H9 (cell line): ENCODE measurements around the gene ATP8B4. TPM values are rescaled to one million over a fixed set of nuclear protein-coding genes. Genes with fewer than 3 reads are reported as not detected.

Experiments used
- DNase-seq: peaks from one replicate; pipeline ENCODE4 v3.0.0-alpha.2; 2017
- H2AFZ ChIP-seq: one replicate; pipeline ENCODE4 v1.6.1; 2013; ENCODE audit warnings: mild to moderate bottlenecking, low read length, control low read depth, moderate library complexity
- H2AK5ac ChIP-seq: 2 replicates; pipeline ENCODE4 v1.6.1; 2013; ENCODE audit warnings: low read length, control low read depth, mixed read lengths; ENCODE audit not compliant: insufficient read length
- H2BK120ac ChIP-seq: one replicate; pipeline ENCODE4 v1.6.1; 2013; ENCODE audit warnings: low read depth, mild to moderate bottlenecking, low read length, control low read depth, inconsistent platforms; ENCODE audit not compliant: poor library complexity, severe bottlenecking
- H2BK12ac ChIP-seq: 2 replicates; pipeline ENCODE4 v1.6.1; 2013; ENCODE audit warnings: low read length, control low read depth, mixed read lengths, low read depth; ENCODE audit not compliant: insufficient read length
- H2BK15ac ChIP-seq: 2 replicates; pipeline ENCODE4 v1.6.1; 2013; ENCODE audit warnings: low read depth, low read length, control low read depth
- H2BK20ac ChIP-seq: one replicate; pipeline ENCODE4 v1.6.1; 2013; ENCODE audit warnings: low read depth, mild to moderate bottlenecking, low read length, control low read depth, inconsistent platforms; ENCODE audit not compliant: poor library complexity, severe bottlenecking
- H2BK5ac ChIP-seq: 2 replicates; pipeline ENCODE4 v1.6.1; 2013; ENCODE audit warnings: low read length, control low read depth, mixed read lengths; ENCODE audit not compliant: insufficient read length
- H3K14ac ChIP-seq: 2 replicates; pipeline ENCODE4 v1.6.1; 2013; ENCODE audit warnings: low read length, control low read depth; ENCODE audit not compliant: insufficient read depth
- H3K18ac ChIP-seq: 2 replicates; pipeline ENCODE4 v1.6.1; 2013; ENCODE audit warnings: low read depth, mild to moderate bottlenecking, mixed read lengths, low read length, control low read depth; ENCODE audit not compliant: insufficient read length
- H3K23ac ChIP-seq: 2 replicates; pipeline ENCODE4 v1.6.1; 2013; ENCODE audit warnings: low read length, control low read depth, mixed read lengths, low read depth; ENCODE audit not compliant: insufficient read length
- H3K23me2 ChIP-seq: 2 replicates; pipeline ENCODE4 v1.6.1; 2013; ENCODE audit warnings: low read depth, mild to moderate bottlenecking, mixed read lengths, low read length, control low read depth; ENCODE audit not compliant: insufficient read length, poor library complexity, severe bottlenecking
- H3K27ac ChIP-seq: 2 replicates; pipeline ENCODE4 v1.5.1; 2013; ENCODE audit warnings: low read length, control low read depth, mixed read lengths, low read depth; ENCODE audit not compliant: insufficient read length
- H3K27me3 ChIP-seq: 2 replicates; pipeline ENCODE4 v1.6.1; 2013; ENCODE audit warnings: low read length, control low read depth, inconsistent platforms; ENCODE audit not compliant: insufficient read depth
- H3K4ac ChIP-seq: 2 replicates; pipeline ENCODE4 v1.6.1; 2013; ENCODE audit warnings: low read depth, mild to moderate bottlenecking, control low read depth, inconsistent platforms, low read length, moderate library complexity
- H3K4me1 ChIP-seq: 2 replicates; pipeline ENCODE4 v1.6.1; 2013; ENCODE audit warnings: low read length, control low read depth, inconsistent platforms; ENCODE audit not compliant: insufficient read depth
- H3K4me2 ChIP-seq: 2 replicates; pipeline ENCODE4 v1.6.1; 2013; ENCODE audit warnings: low read length, control low read depth, mixed read lengths; ENCODE audit not compliant: insufficient read length, insufficient read depth
- H3K56ac ChIP-seq: 2 replicates; pipeline ENCODE4 v1.6.1; 2013; ENCODE audit warnings: low read depth, mild to moderate bottlenecking, mixed read lengths, low read length, control low read depth; ENCODE audit not compliant: insufficient read length
- H3K79me1 ChIP-seq: 2 replicates; pipeline ENCODE4 v1.6.1; 2013; ENCODE audit warnings: low read depth, mild to moderate bottlenecking, moderate library complexity, low read length, control low read depth, inconsistent platforms; ENCODE audit not compliant: insufficient read depth, poor library complexity, severe bottlenecking
- H3K79me2 ChIP-seq: 2 replicates; pipeline ENCODE4 v1.6.1; 2013; ENCODE audit warnings: low read length, control low read depth, inconsistent platforms; ENCODE audit not compliant: insufficient read depth
- H3K9ac ChIP-seq: 2 replicates; pipeline ENCODE4 v1.6.1; 2013; ENCODE audit warnings: low read length, control low read depth, mixed read lengths; ENCODE audit not compliant: insufficient read length; ENCODE audit errors: extremely low read depth
- H3K9me3 ChIP-seq: one replicate; pipeline ENCODE4 v1.6.1; 2013; ENCODE audit warnings: low read depth, low read length, inconsistent platforms; ENCODE audit not compliant: control insufficient read depth
- H3T11ph ChIP-seq: one replicate; pipeline ENCODE4 v1.6.1; 2013; ENCODE audit warnings: mild to moderate bottlenecking, low read length, control low read depth, inconsistent platforms
- H4K20me1 ChIP-seq: one replicate; pipeline ENCODE4 v1.6.1; 2013; ENCODE audit not compliant: control insufficient read depth, insufficient read length, insufficient read depth
- H4K5ac ChIP-seq: 2 replicates; pipeline ENCODE4 v1.6.1; 2013; ENCODE audit warnings: low read depth, mild to moderate bottlenecking, mixed read lengths, low read length, control low read depth; ENCODE audit not compliant: insufficient read length
- H4K8ac ChIP-seq: replicated peaks from 2 replicates; pipeline ENCODE4 v1.6.1; 2013; ENCODE audit warnings: low read length, control low read depth, mixed read lengths, low read depth; ENCODE audit not compliant: insufficient read length
- H4K91ac ChIP-seq: 2 replicates; pipeline ENCODE4 v1.6.1; 2013; ENCODE audit warnings: low read depth, mild to moderate bottlenecking, moderate library complexity, mixed read lengths, low read length, control low read depth; ENCODE audit not compliant: insufficient read length
- H3K27ac Mint-ChIP-seq, 3 experiments: 2 replicates in 2 of 3; 3 replicates in 1 of 3; pipeline ENCODE4 v1.8.0; 2020 to 2021; ENCODE audit warnings: mixed read lengths in 3 of 3, mild to moderate bottlenecking in 1 of 3, moderate library complexity in 1 of 3
- H3K27me3 Mint-ChIP-seq: 2 replicates; pipeline ENCODE4 v1.8.0; 2021; ENCODE audit warnings: low read depth, mild to moderate bottlenecking, moderate library complexity, mixed read lengths
- H3K36me3 Mint-ChIP-seq, 3 experiments: 2 replicates in 2 of 3; 3 replicates in 1 of 3; pipeline ENCODE4 v1.8.0; 2020 to 2021; ENCODE audit warnings: low read depth in 3 of 3, mixed read lengths in 3 of 3; ENCODE audit not compliant: insufficient read depth in 1 of 3
- H3K4me1 Mint-ChIP-seq, 2 experiments: 2 replicates each; pipeline ENCODE4 v1.8.0; 2020; ENCODE audit warnings: mixed read lengths in 2 of 2
- H3K4me3 Mint-ChIP-seq, 2 experiments: 2 replicates in 1 of 2; 3 replicates in 1 of 2; pipeline ENCODE4 v1.8.0; 2020 to 2021; ENCODE audit warnings: mild to moderate bottlenecking in 2 of 2, mixed read lengths in 2 of 2, moderate library complexity in 1 of 2
- H3K9me3 Mint-ChIP-seq, 2 experiments: 2 replicates in 1 of 2; 3 replicates in 1 of 2; pipeline ENCODE4 v1.8.0; 2020; ENCODE audit warnings: mild to moderate bottlenecking in 2 of 2, mixed read lengths in 2 of 2, moderate library complexity in 1 of 2
- WGBS: extraction: QIAGEN DNeasy Blood & Tissue Kit; methylation state at CpG from one replicate; pipeline ENCODE4 v1.1.7; 2013; ENCODE audit warnings: missing lambda C conversion rate, low lambda C conversion rate, mixed read lengths; ENCODE audit not compliant: insufficient read length; ENCODE audit errors: extremely low coverage; 5-methylcytosine and 5-hydroxymethylcytosine counted together
- total RNA-seq: library from RNA; stranded (reverse); gene quantifications from 2 replicates; pipeline ENCODE4 v1.2.1, GENCODE V29; 2021
- TF ChIP-seq, protein P1 (sequence below): fragments of 200-600 bp; sonication (generic); conservative IDR thresholded peaks from 3 replicates; pipeline ENCODE4 v1.8.0; 2021; ENCODE audit warnings: antibody characterized with exemption, mild to moderate bottlenecking

ATP8B4 gene
- total RNA-seq, 1 experiment from 2014 or later = 0.52 TPM

DNA sequence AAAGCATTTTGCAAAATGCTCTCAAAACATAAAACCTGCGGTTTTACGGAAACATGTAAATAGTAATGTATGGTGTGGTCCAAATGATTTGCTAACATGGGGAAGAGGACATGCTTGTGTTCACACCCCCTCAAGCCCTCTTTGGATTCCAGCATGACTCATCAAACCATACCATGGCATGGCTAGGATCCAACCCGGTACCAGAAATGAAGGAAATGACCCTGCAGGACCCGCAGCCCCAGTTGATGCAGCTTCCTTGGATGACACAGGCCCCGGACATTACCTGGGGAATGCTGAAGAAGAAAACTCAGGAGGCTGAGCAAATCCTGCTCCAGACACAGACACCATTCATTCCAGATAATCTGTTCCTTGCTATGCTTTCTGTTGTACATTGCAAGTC lies 275.3 kb downstream of the ATP8B4 start:
- H3K9ac ChIP-seq = no peak overlapping the region
- DNase-seq = no peak
- H2BK12ac ChIP-seq = no peak overlapping the region
- H4K91ac ChIP-seq = no peak overlapping the region
- H3K18ac ChIP-seq = no peak overlapping the region
- H3K23me2 ChIP-seq = no peaks in the 10 kb centered on the region
- H3K27ac Mint-ChIP-seq = no peak overlapping the region
- H3K9me3 ChIP-seq = no peaks in the 10 kb centered on the region
- H3K4me1 Mint-ChIP-seq = no peaks in the 10 kb centered on the region
- no peak overlapping the region for H3K56ac ChIP-seq
- no peaks in the 10 kb centered on the region for H3K27me3 Mint-ChIP-seq
- H4K5ac ChIP-seq = no peak overlapping the region
- no peaks in the 10 kb centered on the region for H3K79me2 ChIP-seq
- no peaks in the 10 kb centered on the region for H4K20me1 ChIP-seq
- no peak overlapping the region for H2AFZ ChIP-seq
- H2AK5ac ChIP-seq = no peak overlapping the region
- H3K9me3 Mint-ChIP-seq = peaks cover 21 to 25% of the 10 kb centered on the region in 2 experiments
- no peak overlapping the region for H3K27ac ChIP-seq
- no peaks in the 10 kb centered on the region for H3K4me1 ChIP-seq
- H3T11ph ChIP-seq = no peak overlapping the region
- H3K23ac ChIP-seq = no peak overlapping the region
- no peak overlapping the region for H3K4me3 Mint-ChIP-seq
- H3K14ac ChIP-seq = no peak overlapping the region
- TF ChIP-seq, protein P1, sequence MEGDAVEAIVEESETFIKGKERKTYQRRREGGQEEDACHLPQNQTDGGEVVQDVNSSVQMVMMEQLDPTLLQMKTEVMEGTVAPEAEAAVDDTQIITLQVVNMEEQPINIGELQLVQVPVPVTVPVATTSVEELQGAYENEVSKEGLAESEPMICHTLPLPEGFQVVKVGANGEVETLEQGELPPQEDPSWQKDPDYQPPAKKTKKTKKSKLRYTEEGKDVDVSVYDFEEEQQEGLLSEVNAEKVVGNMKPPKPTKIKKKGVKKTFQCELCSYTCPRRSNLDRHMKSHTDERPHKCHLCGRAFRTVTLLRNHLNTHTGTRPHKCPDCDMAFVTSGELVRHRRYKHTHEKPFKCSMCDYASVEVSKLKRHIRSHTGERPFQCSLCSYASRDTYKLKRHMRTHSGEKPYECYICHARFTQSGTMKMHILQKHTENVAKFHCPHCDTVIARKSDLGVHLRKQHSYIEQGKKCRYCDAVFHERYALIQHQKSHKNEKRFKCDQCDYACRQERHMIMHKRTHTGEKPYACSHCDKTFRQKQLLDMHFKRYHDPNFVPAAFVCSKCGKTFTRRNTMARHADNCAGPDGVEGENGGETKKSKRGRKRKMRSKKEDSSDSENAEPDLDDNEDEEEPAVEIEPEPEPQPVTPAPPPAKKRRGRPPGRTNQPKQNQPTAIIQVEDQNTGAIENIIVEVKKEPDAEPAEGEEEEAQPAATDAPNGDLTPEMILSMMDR = no peak
- no peak overlapping the region for H2BK15ac ChIP-seq
- H3K4ac ChIP-seq = no peak overlapping the region
- H2BK5ac ChIP-seq = no peak overlapping the region
- no peak overlapping the region for H4K8ac ChIP-seq
- H2BK20ac ChIP-seq = no peak overlapping the region
- no peaks in the 10 kb centered on the region for H3K27me3 ChIP-seq
- no peaks in the 10 kb centered on the region for H3K79me1 ChIP-seq
- peaks cover 5 to 11% (median 6%) of the 10 kb centered on the region in 3 experiments; a peak in 6 of 7 replicates for H3K36me3 Mint-ChIP-seq
- H2BK120ac ChIP-seq = no peak overlapping the region
- H3K4me2 ChIP-seq = no peak overlapping the region
- WGBS = no CpG with 5 or more reads among the region's 5 CpGs
